HG02623 (cell line): ENCODE results near the gene ABCB8.

Source experiments
- ATAC-seq: cut with Tn5 transposase; IDR thresholded peaks from one replicate; pipeline ENCODE4 v1.9.1; 2021; ENCODE audit warnings: moderate library complexity; ENCODE audit not compliant: unreplicated experiment

The ABCB8 gene

GRCh38 chr7:151028131-151028947, at the start of gene ABCB8:
TSS of gene ABCB8 (plus strand) at chr7:151028450. CDS start at chr7:151028516, 66 bp downstream.
- peak; percentile 98 for ATAC-seq

GRCh38 chr7:150979713-150980390, 48.4 kb upstream of the ABCB8 start:
- no peak for ATAC-seq

- no peak for ATAC-seq
Observed at GRCh38 chr7:150980663-150981062, 47.6 kb upstream of the ABCB8 start.

- ATAC-seq = no peak
Observed at GRCh38 chr7:150981644-150982043, 46.6 kb upstream of the ABCB8 start.

- ATAC-seq = no peak
Observed at GRCh38 chr7:150982351-150982750, 45.9 kb upstream of the ABCB8 start.

- ATAC-seq = no peak
Observed at GRCh38 chr7:150983893-150984368, 44.3 kb upstream of the ABCB8 start.

- ATAC-seq = no peak
Observed at GRCh38 chr7:150986099-150986512, 42.1 kb upstream of the ABCB8 start.

- ATAC-seq = no peak
Observed at GRCh38 chr7:150986556-150986955, 41.7 kb upstream of the ABCB8 start.

GRCh38 chr7:150988230-150989226, 39.7 kb upstream of the ABCB8 start:
- no peak for ATAC-seq

GRCh38 chr7:150989456-150989855, 38.8 kb upstream of the ABCB8 start:
- ATAC-seq = no peak

- no peak for ATAC-seq
Observed at GRCh38 chr7:150990416-150991186, 37.6 kb upstream of the ABCB8 start, which contains the start of gene NOS3. TSS of gene NOS3 (plus strand) at chr7:150991017. CDS start at chr7:150993804, 2,787 bp downstream.

- no peak for ATAC-seq
Observed at GRCh38 chr7:150992051-150992640, 36.1 kb upstream of the ABCB8 start.

- ATAC-seq = no peak
Observed at GRCh38 chr7:150992833-150993302, 35.4 kb upstream of the ABCB8 start.

- ATAC-seq = no peak
Observed at GRCh38 chr7:150993511-150993910, 34.7 kb upstream of the ABCB8 start.

GRCh38 chr7:150994141-150994837, 34.0 kb upstream of the ABCB8 start:
- no peak for ATAC-seq

- no peak for ATAC-seq
Observed at GRCh38 chr7:150994838-150995510, 33.3 kb upstream of the ABCB8 start.

GRCh38 chr7:150996376-150997074, 31.7 kb upstream of the ABCB8 start:
- no peak for ATAC-seq

GRCh38 chr7:150997075-150997511, 31.2 kb upstream of the ABCB8 start:
- ATAC-seq = no peak
